Left lobe of liver (tissue), 2 donors: ENCODE data around the gene DNAJC7. TPM values are rescaled to one million over a fixed set of nuclear protein-coding genes. Genes with fewer than 3 reads are reported as not detected.

ENCODE experiments used
- ATAC-seq: fragments of 200-7000 bp; cut with Tn5 transposase; one replicate; pipeline ENCODE4 v1.9.1; 2020; ENCODE audit warnings: mild to moderate bottlenecking, moderate library complexity
- DNase-seq: peaks from one replicate; pipeline ENCODE4 v3.0.0-alpha.2; 2020; ENCODE audit warnings: low spot score
- total RNA-seq: library from RNA; stranded (reverse); gene quantifications from one replicate; pipeline ENCODE4 v1.2.1, GENCODE V29; 2021
- donor health status: DM: no; HTN: no; CAD: no; lungs with moderate emphysema.
- donor health status: DM: no; HTN: yes; CAD: no.

Gene DNAJC7
- total RNA-seq, 1 donor from 2014 or later = 33.2 TPM

DNA sequence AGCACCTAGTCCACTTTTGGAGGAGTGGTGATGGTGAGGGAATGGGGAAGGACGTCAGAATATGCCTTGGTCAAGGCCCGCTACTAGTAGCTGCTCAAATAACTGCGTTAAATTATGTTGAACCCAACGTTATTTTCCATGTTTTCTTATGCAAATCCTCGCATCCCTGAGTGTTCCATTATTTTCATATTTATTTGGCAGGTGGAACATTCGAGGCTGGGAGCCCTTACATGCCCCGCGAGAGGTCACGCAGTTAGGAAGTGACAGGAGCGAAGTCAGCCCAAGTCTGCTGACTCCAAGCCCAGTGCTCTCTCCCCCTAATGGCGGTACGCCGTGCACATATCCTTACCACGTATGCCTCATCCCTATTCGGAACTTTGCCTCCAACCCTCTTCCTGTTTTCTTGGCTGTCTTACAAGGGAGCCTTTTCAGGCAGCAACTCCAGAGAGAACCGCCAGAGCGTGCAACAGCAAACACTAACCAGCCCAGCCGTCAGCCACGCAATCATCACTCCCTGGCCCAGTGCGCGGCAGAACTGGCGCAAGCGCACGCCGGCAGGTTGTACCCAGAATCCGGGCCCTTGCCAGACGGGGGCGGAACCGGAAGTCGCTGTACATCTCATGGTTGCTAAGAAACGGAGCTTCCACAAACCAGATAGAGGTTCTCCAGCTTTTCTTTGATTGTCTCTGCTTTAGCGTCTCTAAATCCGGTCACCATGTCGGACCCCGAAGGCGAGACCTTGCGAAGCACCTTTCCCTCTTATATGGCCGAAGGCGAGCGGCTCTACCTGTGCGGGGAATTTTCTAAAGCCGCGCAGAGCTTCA, 87.0 kb downstream of the DNAJC7 start, which contains the start of gene ODAD4:
Gene ODAD4, plus strand, starts transcription at position 609 of the 824 bp plus-strand sequence. Its CDS starts 107 bp downstream, at position 716.
- peak; percentile 95 for ATAC-seq
- DNase-seq = peak; percentile 98

DNA sequence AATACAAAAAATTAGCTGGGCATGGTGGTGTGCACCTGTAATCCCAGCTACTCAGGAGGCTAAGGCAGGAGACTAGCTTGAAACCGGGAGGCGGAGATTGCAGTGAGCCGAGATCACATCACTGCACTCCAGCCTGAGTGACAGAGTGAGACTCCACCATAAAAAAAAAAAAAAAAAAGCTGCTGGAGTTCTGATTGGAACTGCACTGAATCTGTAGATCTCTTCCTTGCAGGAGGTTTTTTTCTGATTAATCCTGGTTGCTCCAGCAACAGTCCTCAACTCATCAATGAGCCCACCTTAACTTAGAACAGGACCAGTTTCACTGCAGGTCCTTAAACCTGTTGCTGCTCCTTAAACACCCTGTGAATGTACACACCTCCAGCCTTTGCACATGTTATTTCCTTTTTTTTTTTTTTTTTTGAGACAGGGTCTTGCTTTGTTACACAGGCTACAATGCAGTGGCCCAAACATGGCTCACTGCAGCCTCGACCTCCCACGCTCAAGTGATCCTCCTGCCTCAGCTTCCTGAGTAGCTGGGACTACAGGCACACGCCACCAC, 88.5 kb downstream of the DNAJC7 start:
- DNase-seq = no peak
- ATAC-seq = no peak

Other genes with a start within 250 kb of the DNAJC7 start
- 72.5 TPM for gene JUP, start 230.7 kb downstream of the DNAJC7 start, total RNA-seq
- gene P3H4, start 205.5 kb downstream of the DNAJC7 start, total RNA-seq = 3.3 TPM
- 5.1 TPM for gene FKBP10, start 204.4 kb downstream of the DNAJC7 start, total RNA-seq
- 24.3 TPM for gene NT5C3B, start 181.2 kb downstream of the DNAJC7 start, total RNA-seq
- gene KLHL10, start 179.6 kb downstream of the DNAJC7 start, total RNA-seq = not detected
- gene KLHL11, start 152.0 kb downstream of the DNAJC7 start, total RNA-seq = 5.9 TPM
- 20.9 TPM for gene ACLY, start 98.5 kb downstream of the DNAJC7 start, total RNA-seq
- gene ODAD4, start 86.8 kb downstream of the DNAJC7 start, total RNA-seq = 0.30 TPM
- 31.4 TPM for gene CNP, start 50.6 kb downstream of the DNAJC7 start, total RNA-seq
- 12.9 TPM for gene NKIRAS2, start 2.7 kb upstream of the DNAJC7 start, total RNA-seq
- 0.20 TPM for gene C17orf113, start 33.2 kb upstream of the DNAJC7 start, total RNA-seq
- gene ZNF385C, start 81.0 kb upstream of the DNAJC7 start, total RNA-seq = 0.13 TPM
- 30.3 TPM for gene DHX58, start 95.3 kb upstream of the DNAJC7 start, total RNA-seq
- gene KAT2A, start 103.9 kb upstream of the DNAJC7 start, total RNA-seq = 30.8 TPM
- 1.1 TPM for gene HSPB9, start 105.4 kb upstream of the DNAJC7 start, total RNA-seq
- 56.3 TPM for gene RAB5C, start 137.6 kb upstream of the DNAJC7 start, total RNA-seq
- not detected for gene KCNH4, start 163.7 kb upstream of the DNAJC7 start, total RNA-seq
- not detected for gene HCRT, start 168.0 kb upstream of the DNAJC7 start, total RNA-seq
- gene GHDC, start 177.1 kb upstream of the DNAJC7 start, total RNA-seq = 15.7 TPM